Measurements from ENCODE around the gene TBC1D10A. TPM values are rescaled to one million over a fixed set of nuclear protein-coding genes. Genes with fewer than 3 reads are reported as not detected.

Gene TBC1D10A
- total RNA-seq, 6 donors from 2014 or later: 22.6 to 61.0 (median 36.2) TPM

GRCh38 chr22:30334646-30335045 is 7.9 kb upstream of the TBC1D10A start:
- no peaks in the 10 kb centered on the region for H3K4me1 ChIP-seq
- H3K9me3 ChIP-seq: no peaks in the 10 kb centered on the region
- ATAC-seq (ENCODE audit: low FRiP score in 2 of 2): no peak
- TF ChIP-seq POLR2A (IDR thresholded peaks at IDR 0.05) (no peak), POLR2AphosphoS5 (IDR thresholded peaks at IDR 0.05) (no peak), EP300 (IDR thresholded peaks at IDR 0.05) (no peak)
- TF ChIP-seq, protein P1, sequence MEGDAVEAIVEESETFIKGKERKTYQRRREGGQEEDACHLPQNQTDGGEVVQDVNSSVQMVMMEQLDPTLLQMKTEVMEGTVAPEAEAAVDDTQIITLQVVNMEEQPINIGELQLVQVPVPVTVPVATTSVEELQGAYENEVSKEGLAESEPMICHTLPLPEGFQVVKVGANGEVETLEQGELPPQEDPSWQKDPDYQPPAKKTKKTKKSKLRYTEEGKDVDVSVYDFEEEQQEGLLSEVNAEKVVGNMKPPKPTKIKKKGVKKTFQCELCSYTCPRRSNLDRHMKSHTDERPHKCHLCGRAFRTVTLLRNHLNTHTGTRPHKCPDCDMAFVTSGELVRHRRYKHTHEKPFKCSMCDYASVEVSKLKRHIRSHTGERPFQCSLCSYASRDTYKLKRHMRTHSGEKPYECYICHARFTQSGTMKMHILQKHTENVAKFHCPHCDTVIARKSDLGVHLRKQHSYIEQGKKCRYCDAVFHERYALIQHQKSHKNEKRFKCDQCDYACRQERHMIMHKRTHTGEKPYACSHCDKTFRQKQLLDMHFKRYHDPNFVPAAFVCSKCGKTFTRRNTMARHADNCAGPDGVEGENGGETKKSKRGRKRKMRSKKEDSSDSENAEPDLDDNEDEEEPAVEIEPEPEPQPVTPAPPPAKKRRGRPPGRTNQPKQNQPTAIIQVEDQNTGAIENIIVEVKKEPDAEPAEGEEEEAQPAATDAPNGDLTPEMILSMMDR (IDR thresholded peaks at IDR 0.05): no peak
- peaks cover 59 to 90% (median 82%) of the 10 kb centered on the region in 4 donors for H3K36me3 ChIP-seq
- no peaks in the 10 kb centered on the region for H3K27me3 ChIP-seq
- no peak for DNase-seq
- H3K4me3 ChIP-seq: no peak overlapping the region
- 84% methylated on average over 4 of the region's 4 CpGs for WGBS, 2 donors
- no peak overlapping the region for H3K27ac ChIP-seq

DNA sequence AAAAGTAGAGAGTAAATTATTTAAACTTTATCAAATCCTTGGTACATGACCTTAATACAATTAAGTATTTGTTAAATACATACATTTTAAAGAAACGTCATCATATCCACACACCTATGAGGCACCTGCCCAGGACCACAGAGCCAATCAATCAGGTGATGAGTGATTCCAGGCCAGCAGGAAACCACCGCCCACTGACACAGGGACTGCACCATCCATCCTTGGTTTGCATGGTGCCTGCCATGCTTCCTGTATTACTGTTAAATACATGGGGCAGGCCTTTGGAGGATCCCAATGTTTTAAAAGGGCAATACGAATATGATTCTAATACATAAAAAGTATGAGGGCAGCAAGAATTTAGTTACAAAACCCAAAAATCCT is 7.0 kb upstream of the TBC1D10A start:
- ATAC-seq (ENCODE audit: low FRiP score in 2 of 2): no peak
- H3K27me3 ChIP-seq: no peaks in the 10 kb centered on the region
- DNase-seq: no peak
- H3K4me1 ChIP-seq: no peaks in the 10 kb centered on the region
- 92 to 93% methylated on average over 3 of the region's 3 CpGs for WGBS, 2 donors
- H3K36me3 ChIP-seq: peaks cover 51 to 82% (median 72%) of the 10 kb centered on the region in 4 donors
- H3K27ac ChIP-seq: no peak overlapping the region
- H3K9me3 ChIP-seq: no peaks in the 10 kb centered on the region
- TF ChIP-seq POLR2AphosphoS5 (IDR thresholded peaks at IDR 0.05) (no peak), EP300 (IDR thresholded peaks at IDR 0.05) (no peak), POLR2A (IDR thresholded peaks at IDR 0.05) (no peak)
- TF ChIP-seq, protein P1 (IDR thresholded peaks at IDR 0.05): no peak
- H3K4me3 ChIP-seq: no peak overlapping the region

DNA sequence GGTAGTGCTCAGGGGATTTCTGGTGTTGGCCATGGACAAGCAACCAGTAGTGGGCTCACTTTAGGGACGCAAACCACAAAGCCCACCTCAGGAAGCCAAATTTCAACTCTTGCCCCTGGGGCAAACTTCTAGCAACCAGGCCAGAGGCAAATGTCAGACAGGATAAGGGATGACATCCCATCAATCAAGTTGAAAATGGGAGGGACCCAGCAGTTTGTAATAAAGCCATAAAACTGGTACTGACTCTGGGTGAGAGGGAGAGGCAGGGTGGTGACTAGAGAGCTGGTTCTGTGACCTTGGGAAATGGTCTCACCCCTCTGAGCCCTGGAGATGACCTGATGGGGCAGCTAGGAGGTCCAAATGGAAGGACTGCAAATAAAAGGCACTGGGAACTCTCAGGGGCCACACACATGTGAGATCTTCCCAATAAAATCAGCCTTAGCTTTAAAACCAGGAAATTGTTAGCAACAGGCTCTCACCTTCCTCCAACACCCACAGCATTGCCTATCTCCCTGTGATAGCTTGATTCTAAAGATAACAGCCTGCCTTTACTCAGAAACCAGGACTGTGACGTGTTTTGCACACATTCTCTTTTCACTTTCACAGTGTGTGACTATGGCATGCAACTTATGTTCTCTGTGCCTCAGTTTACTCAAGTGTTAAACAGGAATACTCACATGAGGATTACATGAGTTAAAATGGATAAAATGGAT is 6.4 kb upstream of the TBC1D10A start:
- DNase-seq (no peak), ATAC-seq (ENCODE audit: low FRiP score in 2 of 2) (no peak)
- Histone ChIP-seq H3K4me3 (no peak overlapping the region), H3K36me3 (peaks cover 48 to 77% (median 67%) of the 10 kb centered on the region in 4 donors), H3K4me1 (peaks cover 0 to 3% (median 0%) of the 10 kb centered on the region in 4 donors), H3K27ac (no peak overlapping the region), H3K9me3 (no peaks in the 10 kb centered on the region), H3K27me3 (no peaks in the 10 kb centered on the region)
- WGBS, 2 donors: 91% methylated on average over 2 of the region's 2 CpGs
- no peak for TF ChIP-seq POLR2A (IDR thresholded peaks at IDR 0.05)
- TF ChIP-seq, protein P1 (IDR thresholded peaks at IDR 0.05): no peak
- no peak for TF ChIP-seq EP300 (IDR thresholded peaks at IDR 0.05)
- no peak for TF ChIP-seq POLR2AphosphoS5 (IDR thresholded peaks at IDR 0.05)

- no peak for DNase-seq
- Histone ChIP-seq H3K9me3 (no peaks in the 10 kb centered on the region), H3K4me1 (peaks cover 1 to 9% (median 3%) of the 10 kb centered on the region in 4 donors), H3K36me3 (peaks cover 42 to 71% (median 61%) of the 10 kb centered on the region in 4 donors), H3K27me3 (no peaks in the 10 kb centered on the region), H3K27ac (no peak overlapping the region), H3K4me3 (no peak overlapping the region)
- TF ChIP-seq, protein P1 (IDR thresholded peaks at IDR 0.05): no peak
- TF ChIP-seq POLR2A (IDR thresholded peaks at IDR 0.05) (no peak), EP300 (IDR thresholded peaks at IDR 0.05) (no peak), POLR2AphosphoS5 (IDR thresholded peaks at IDR 0.05) (no peak)
- WGBS, 2 donors: 86 to 92% methylated on average over 2 to 5 of the region's 5 CpGs
- ATAC-seq (ENCODE audit: low FRiP score in 2 of 2): no peak
Observed at GRCh38 chr22:30332551-30332950, 5.8 kb upstream of the TBC1D10A start.
